SH-SY5Y (cell line): ENCODE results near the gene CHRM1.

ENCODE experiments used
- GATA2 ChIP-seq: IDR thresholded peaks from 2 replicates; pipeline ENCODE4 v1.6.1; 2011; ENCODE audit warnings: mild to moderate bottlenecking, low read depth, low read length
- GATA3 ChIP-seq: IDR thresholded peaks from 2 replicates; pipeline ENCODE4 v1.6.1; 2011; ENCODE audit warnings: low read depth, mild to moderate bottlenecking, low read length, moderate library complexity

The CHRM1 gene

DNA sequence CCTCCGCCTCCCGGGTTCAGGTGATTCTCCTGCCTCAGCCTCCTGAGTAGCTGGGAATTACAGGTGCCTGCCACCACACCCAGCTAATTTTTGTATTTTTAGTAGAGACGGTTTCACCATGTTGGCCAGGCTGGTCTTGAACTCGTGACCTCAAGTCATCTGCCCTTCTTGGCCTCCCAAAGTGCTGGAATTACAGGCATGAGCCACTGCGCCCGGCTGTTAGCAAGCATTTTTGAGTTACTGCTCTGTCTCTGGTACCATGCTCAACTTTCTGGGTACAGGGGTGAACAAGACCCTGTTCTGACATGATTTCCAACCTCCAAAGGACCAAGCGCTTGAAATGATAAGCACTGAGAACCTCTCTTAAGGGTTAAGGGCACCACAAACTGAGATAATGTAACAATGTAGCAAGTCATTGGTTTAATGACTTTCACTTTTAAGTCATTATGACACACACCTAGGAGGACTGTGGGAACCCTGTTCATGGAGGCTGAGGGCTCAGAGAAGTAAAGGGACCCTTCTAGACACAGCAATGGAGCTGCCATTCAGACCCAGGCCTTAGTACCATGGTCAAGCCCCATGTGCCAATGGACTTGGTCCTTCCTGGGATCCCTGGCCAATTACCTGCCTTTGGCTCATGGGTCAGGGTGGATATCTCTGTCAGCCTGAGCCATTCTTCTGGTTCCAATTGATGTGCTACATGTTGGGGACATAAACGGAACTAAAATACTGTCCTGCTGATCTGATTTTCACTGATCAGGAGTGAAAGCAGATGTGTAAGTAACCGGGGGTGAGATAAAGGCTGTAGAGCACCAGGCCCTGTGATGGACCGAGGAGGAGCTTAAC, 28.9 kb downstream of the CHRM1 start:
- TF ChIP-seq GATA3 = no peak
- TF ChIP-seq GATA2 = no peak

- TF ChIP-seq GATA2 (no peak), GATA3 (no peak)
Measured at GRCh38 chr11:62889484-62890437, 31.4 kb downstream of the CHRM1 start.

GRCh38 chr11:62889126-62889483, 32.1 kb downstream of the CHRM1 start:
- TF ChIP-seq GATA2 = no peak
- no peak for TF ChIP-seq GATA3

GRCh38 chr11:62888406-62888805, 32.8 kb downstream of the CHRM1 start:
- TF ChIP-seq GATA2 = no peak
- TF ChIP-seq GATA3 = no peak

- TF ChIP-seq GATA2 (no peak), GATA3 (no peak)
Measured at GRCh38 chr11:62885137-62885750, 35.9 kb downstream of the CHRM1 start.

- TF ChIP-seq GATA3 (no peak), GATA2 (no peak)
Measured at GRCh38 chr11:62883673-62884072, 37.5 kb downstream of the CHRM1 start.

DNA sequence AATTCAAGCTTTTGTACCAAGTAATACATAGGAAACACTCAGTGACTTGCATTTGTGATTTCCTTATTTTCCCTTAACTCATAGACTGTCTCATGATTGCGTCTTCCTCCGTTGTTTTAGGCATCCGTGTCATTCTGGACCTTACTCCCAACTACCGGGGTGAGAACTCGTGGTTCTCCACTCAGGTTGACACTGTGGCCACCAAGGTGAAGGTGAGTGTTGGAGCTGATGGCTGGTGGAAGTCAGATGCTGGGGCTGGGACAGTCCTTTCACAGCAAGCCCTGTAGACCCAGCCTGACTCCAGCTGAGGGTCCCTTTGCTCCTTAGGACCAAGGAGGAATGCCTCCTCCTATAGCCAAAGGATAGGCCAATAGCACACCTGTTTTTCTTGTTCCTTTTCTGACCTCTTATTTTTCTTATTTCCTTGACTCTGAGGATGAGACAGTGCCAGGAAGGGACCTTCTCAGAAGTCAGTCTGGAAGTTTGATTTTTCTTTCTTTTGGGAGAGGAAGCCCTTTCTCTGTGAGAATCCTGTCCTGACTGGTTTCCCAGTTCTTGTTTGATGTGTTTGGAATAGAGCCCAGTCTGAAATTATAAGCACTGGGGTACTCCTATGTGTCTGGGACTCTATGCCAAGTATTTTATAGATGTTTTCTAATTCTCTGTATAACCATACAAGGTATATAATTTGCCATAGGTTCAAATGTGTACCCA, 38.2 kb downstream of the CHRM1 start:
- TF ChIP-seq GATA3 (no peak), GATA2 (no peak)

GRCh38 chr11:62882431-62882749, 38.8 kb downstream of the CHRM1 start:
- TF ChIP-seq GATA3 (no peak), GATA2 (no peak)

GRCh38 chr11:62881579-62882430, 39.4 kb downstream of the CHRM1 start:
- no peak for TF ChIP-seq GATA2
- no peak for TF ChIP-seq GATA3

- no peak for TF ChIP-seq GATA3
- no peak for TF ChIP-seq GATA2
Measured at GRCh38 chr11:62880803-62881578, 40.2 kb downstream of the CHRM1 start, which contains the start of gene SLC3A2. TSS of gene SLC3A2 (plus strand) at chr11:62880896. CDS start at chr11:62881024, 128 bp downstream.

GRCh38 chr11:62880231-62880802, 40.8 kb downstream of the CHRM1 start:
- TF ChIP-seq GATA3 (no peak), GATA2 (no peak)
